Erythroblast (primary cell): Measurements from ENCODE around the gene WDR4.

ENCODE experiments used
- GATA1 ChIP-seq: IDR thresholded peaks from 2 replicates; pipeline ENCODE4 v1.6.1; 2011; ENCODE audit warnings: low read depth, mild to moderate bottlenecking, control low read depth, low read length, moderate library complexity
- POLR2A ChIP-seq: IDR thresholded peaks from 2 replicates; pipeline ENCODE4 v1.6.1; 2011; ENCODE audit warnings: mild to moderate bottlenecking, low read length

DNA sequence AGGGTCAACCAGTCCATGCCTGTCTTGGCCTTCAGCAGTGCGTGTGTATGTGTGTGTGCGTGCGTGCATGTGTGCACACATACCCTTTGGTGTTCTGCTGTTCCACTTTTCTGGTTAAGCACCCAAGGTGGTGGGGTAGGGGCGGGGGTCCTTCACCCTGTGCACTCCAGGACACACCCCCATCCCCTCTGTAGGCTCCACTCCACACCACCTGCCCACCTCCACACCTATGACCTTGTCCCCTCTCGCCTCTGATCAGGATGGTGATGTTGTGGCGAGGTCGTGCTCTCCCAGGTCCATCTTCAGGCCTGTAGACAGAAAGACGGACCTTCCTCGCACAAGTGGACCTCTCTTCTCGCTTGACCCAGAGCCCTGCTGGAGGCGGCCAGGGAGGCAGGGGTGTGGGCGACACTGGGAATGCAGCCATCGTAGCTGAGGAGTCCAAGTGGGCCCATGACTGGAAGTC, 44.6 kb downstream of the WDR4 start:
- TF ChIP-seq POLR2A (no peak), GATA1 (no peak)
